Measurements from ENCODE around the gene TAS1R3. TPM values are rescaled to one million over a fixed set of nuclear protein-coding genes. Genes with fewer than 3 reads are reported as not detected.

TAS1R3 gene
- total RNA-seq, 1 experiment from 2014 or later, result 0.28 TPM

GRCh38 chr1:1361982-1362423, 30.9 kb downstream of the TAS1R3 start:
- Histone ChIP-seq H3K56ac (ENCODE audit: insufficient read length, low read depth, low read length) (no peak overlapping the region), H2BK20ac (ENCODE audit: low read depth, low read length, poor library complexity, severe bottlenecking) (no peak overlapping the region), H2AK5ac (ENCODE audit: insufficient read length, low read length) (no peak overlapping the region), H3K27ac (ENCODE audit: insufficient read length, low read depth, low read length) (no peak overlapping the region), H4K91ac (ENCODE audit: insufficient read length, low read depth, low read length) (no peak overlapping the region), H2BK120ac (ENCODE audit: low read depth, low read length, poor library complexity, severe bottlenecking) (no peak overlapping the region), H3K4me1 (ENCODE audit: insufficient read depth, low read length) (peaks cover 2% of the 10 kb centered on the region; the same call in 1 of the 2 replicates), H4K20me1 (ENCODE audit: control insufficient read depth, insufficient read depth, insufficient read length) (no peaks in the 10 kb centered on the region), H2BK12ac (ENCODE audit: insufficient read length, low read depth, low read length) (no peak overlapping the region), H3K23me2 (ENCODE audit: insufficient read length, low read depth, low read length, poor library complexity, severe bottlenecking) (no peaks in the 10 kb centered on the region), H3K9me3 (ENCODE audit: control insufficient read depth, low read depth, low read length) (peaks cover 14% of the 10 kb centered on the region), H3K14ac (ENCODE audit: insufficient read depth, low read length) (no peak overlapping the region), H2AFZ (ENCODE audit: low read length) (no peak overlapping the region), H3K18ac (ENCODE audit: insufficient read length, low read depth, low read length) (no peak overlapping the region), H2BK5ac (ENCODE audit: insufficient read length, low read length) (no peak overlapping the region), H4K5ac (ENCODE audit: insufficient read length, low read depth, low read length) (no peak overlapping the region), H3K4ac (ENCODE audit: low read depth, low read length) (no peak overlapping the region), H3K23ac (ENCODE audit: insufficient read length, low read depth, low read length) (no peak overlapping the region), H3K79me1 (ENCODE audit: insufficient read depth, low read depth, low read length, poor library complexity, severe bottlenecking) (no peaks in the 10 kb centered on the region), H3K9ac (ENCODE audit: extremely low read depth, insufficient read length, low read length) (no peak overlapping the region), H2BK15ac (ENCODE audit: low read depth, low read length) (no peak overlapping the region), H4K8ac (replicated peaks; ENCODE audit: insufficient read length, low read depth, low read length) (no peak overlapping the region), H3T11ph (ENCODE audit: low read length) (no peak overlapping the region), H3K79me2 (ENCODE audit: insufficient read depth, low read length) (no peaks in the 10 kb centered on the region), H3K4me2 (ENCODE audit: insufficient read depth, insufficient read length, low read length) (no peak overlapping the region), H3K27me3 (ENCODE audit: insufficient read depth, low read length) (no peaks in the 10 kb centered on the region)
- H3K4me3 Mint-ChIP-seq, result peak overlapping the region in 1 of 2 experiments; percentile 7; a peak in 1 of 5 replicates
- no peaks in the 10 kb centered on the region for H3K36me3 Mint-ChIP-seq (ENCODE audit: insufficient read depth in 1 of 3, low read depth in 3 of 3)
- no peaks in the 10 kb centered on the region; a peak in 2 of 5 replicates for H3K9me3 Mint-ChIP-seq
- H3K27ac Mint-ChIP-seq, result peak overlapping the region in 2 of 3 experiments; percentile 70 to 82; a peak in 4 of 7 replicates
- TF ChIP-seq, protein P1, sequence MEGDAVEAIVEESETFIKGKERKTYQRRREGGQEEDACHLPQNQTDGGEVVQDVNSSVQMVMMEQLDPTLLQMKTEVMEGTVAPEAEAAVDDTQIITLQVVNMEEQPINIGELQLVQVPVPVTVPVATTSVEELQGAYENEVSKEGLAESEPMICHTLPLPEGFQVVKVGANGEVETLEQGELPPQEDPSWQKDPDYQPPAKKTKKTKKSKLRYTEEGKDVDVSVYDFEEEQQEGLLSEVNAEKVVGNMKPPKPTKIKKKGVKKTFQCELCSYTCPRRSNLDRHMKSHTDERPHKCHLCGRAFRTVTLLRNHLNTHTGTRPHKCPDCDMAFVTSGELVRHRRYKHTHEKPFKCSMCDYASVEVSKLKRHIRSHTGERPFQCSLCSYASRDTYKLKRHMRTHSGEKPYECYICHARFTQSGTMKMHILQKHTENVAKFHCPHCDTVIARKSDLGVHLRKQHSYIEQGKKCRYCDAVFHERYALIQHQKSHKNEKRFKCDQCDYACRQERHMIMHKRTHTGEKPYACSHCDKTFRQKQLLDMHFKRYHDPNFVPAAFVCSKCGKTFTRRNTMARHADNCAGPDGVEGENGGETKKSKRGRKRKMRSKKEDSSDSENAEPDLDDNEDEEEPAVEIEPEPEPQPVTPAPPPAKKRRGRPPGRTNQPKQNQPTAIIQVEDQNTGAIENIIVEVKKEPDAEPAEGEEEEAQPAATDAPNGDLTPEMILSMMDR (conservative IDR thresholded peaks at IDR 0.05), result peak; percentile 13; the same call in 1 of the 3 replicates
- WGBS (ENCODE audit: extremely low coverage, insufficient read length, low lambda C conversion rate), result no CpG with 5 or more reads among the region's 13 CpGs
- DNase-seq, result peak; percentile 61
- H3K27me3 Mint-ChIP-seq (ENCODE audit: low read depth), result peaks cover 39% of the 10 kb centered on the region
- H3K4me1 Mint-ChIP-seq, result peaks cover 22 to 42% of the 10 kb centered on the region in 2 experiments
